Right lobe of liver (tissue), 4 donors: Measurements from ENCODE around the gene AKAP13.

ENCODE experiments used
- POLR2A ChIP-seq: fragments of 450-650 bp; IDR thresholded peaks from one replicate; pipeline ENCODE4 v1.6.1; 2017; ENCODE audit warnings: antibody characterized with exemption, mild to moderate bottlenecking
- TF ChIP-seq, protein P1 (sequence below), 4 donors: fragments of 200-600 bp in 3 of 4; fragments of 450-650 bp in 1 of 4; IDR thresholded peaks; one replicate each; pipeline versions ENCODE4 v1.5.1 to v1.8.0; 2016 to 2022; ENCODE audit warnings: antibody characterized with exemption in 4 of 4, mild to moderate bottlenecking in 2 of 4
- donor health status: DM: no; HTN: no; CAD: no.
- donor health status: DM: no; HTN: no; CAD: no.
- donor health status: DM: no; HTN: yes; CAD: no.

DNA sequence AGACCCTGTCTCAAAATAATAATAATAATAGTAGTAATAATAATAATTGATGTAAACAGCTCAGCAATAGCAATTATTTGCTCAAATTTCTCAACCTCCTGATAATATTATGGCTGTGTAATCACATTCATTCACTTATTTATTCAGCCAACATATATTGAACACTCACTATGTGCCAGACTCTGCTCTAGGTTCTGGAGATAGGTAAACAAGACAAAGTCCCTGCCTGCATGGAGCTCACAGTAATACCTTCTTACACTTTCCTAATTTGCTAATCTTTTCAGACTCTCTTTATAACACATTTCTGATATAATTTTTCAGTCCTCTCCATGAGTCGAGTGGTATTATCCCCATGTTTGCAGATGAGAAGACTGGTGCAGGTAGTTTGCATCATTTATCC is 276.7 kb downstream of the AKAP13 start:
- no peak for TF ChIP-seq POLR2A
- TF ChIP-seq, protein P1, sequence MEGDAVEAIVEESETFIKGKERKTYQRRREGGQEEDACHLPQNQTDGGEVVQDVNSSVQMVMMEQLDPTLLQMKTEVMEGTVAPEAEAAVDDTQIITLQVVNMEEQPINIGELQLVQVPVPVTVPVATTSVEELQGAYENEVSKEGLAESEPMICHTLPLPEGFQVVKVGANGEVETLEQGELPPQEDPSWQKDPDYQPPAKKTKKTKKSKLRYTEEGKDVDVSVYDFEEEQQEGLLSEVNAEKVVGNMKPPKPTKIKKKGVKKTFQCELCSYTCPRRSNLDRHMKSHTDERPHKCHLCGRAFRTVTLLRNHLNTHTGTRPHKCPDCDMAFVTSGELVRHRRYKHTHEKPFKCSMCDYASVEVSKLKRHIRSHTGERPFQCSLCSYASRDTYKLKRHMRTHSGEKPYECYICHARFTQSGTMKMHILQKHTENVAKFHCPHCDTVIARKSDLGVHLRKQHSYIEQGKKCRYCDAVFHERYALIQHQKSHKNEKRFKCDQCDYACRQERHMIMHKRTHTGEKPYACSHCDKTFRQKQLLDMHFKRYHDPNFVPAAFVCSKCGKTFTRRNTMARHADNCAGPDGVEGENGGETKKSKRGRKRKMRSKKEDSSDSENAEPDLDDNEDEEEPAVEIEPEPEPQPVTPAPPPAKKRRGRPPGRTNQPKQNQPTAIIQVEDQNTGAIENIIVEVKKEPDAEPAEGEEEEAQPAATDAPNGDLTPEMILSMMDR (IDR thresholded peaks at IDR 0.05): no peak
